GM21515 (cell line): ENCODE results near the gene ELFN1.

Experiments used
- ATAC-seq: cut with Tn5 transposase; IDR thresholded peaks from one replicate; pipeline ENCODE4 v1.9.1; 2021; ENCODE audit not compliant: unreplicated experiment

ELFN1 gene

DNA sequence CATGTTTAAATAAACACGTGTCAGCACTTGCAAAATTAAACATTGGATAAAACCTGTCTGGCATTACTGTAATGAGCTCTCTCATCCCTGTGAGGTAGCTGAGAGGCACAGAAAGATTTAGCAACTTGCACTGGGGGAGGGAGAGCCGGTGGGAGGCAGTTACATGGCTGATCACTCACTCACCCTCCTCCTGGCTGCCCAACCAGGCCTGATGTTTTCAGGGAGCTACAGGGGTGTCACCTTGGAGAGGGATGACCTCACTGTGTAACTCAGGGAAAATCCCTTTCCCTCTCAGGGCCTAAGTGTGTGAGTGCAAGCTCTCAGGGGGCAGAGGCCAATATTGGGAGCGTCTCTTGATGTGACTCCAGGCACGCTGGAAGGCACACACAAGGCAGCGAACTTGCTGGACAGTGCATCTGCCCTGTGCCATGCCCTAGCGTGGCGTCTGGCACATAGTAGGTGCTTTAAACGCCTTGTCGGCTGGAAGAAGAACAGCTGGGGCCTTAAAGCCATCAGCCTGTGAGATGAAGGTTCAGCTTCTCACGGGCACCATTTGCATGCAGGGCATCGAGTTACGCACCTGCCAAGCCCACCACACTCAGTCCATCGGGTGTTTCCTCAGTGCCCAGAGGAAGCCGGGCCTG, 51.1 kb downstream of the ELFN1 start:
- no peak for ATAC-seq

DNA sequence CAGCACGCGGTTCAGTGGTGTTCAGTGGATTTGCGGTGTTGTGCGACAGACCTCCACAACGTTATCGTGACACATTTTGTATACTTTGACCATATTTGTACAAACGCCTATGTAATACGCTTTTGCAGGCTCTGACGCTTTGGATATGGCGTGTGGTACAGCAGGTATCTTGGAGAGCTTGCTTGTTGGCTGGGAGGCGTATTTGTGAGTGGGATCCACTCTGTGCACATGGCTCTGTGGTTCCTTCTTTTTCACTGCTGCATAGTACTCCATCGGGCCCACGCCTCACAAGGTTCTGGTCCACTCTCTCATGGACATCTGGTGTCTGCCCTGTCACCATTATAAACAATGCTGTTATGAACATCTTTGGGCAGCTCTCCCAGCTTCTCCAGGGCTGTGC, 53.2 kb downstream of the ELFN1 start:
- no peak for ATAC-seq

DNA sequence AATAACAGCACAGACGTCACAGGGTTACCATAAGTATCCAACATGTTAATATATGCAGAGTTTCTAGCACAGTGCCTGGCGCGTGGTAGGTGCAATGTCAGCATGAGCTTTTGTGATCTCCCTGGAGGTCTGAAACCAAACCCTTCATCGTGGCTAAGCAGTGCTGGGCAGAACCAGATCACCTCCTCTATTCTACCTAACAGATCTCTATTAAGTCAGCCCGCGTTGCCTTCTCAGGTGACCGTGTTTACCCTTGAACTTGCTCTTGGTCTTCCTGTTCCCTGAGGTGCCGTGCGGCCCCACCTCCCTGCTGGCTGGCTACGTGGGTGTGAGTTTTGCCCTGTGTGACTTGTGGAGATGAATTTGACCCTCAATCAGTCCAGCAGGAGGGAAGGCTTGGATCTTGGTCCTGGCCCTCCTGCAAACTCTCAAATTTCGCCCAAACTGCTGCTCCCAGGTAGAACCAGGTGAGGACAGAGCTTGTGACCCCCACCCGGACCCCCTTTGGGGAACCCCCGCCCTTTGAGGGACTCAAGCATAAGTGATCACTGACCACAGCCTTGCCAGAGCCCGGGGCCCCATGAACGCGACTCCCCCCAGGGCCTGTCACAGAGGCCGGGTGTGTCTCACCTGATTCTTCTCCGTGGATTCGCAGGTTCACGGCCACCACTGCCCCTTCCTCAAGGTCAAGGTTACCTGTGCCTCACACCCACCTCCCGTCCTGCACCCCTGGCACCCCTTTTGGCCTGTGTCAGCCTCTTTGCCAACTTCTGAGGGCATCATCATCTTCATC, 54.2 kb downstream of the ELFN1 start:
- no peak for ATAC-seq

DNA sequence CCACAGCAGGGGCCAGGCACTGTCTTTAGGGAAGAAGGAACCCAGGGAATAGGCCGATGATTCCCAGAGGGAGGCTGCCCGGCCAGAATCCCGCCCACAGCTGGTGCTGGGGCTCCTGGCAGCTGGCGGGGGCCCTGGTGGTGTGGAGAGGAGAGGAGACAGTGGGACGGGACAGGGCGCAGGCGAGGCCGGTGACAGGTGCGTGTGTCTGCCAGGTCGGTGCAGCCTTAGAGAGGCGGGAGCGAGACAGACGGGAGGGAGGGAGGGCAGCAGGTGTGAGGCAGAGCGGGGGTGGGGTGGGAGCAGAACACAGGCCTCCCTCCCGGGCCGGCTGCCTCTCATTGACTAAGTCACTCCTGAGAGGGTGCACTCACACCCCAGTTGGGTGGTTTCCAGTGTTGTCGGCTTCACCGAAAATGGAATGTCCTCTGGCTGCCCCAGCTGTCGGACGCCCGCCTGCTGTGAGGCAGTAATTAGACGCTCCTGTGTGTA, 55.2 kb downstream of the ELFN1 start:
- no peak for ATAC-seq

DNA sequence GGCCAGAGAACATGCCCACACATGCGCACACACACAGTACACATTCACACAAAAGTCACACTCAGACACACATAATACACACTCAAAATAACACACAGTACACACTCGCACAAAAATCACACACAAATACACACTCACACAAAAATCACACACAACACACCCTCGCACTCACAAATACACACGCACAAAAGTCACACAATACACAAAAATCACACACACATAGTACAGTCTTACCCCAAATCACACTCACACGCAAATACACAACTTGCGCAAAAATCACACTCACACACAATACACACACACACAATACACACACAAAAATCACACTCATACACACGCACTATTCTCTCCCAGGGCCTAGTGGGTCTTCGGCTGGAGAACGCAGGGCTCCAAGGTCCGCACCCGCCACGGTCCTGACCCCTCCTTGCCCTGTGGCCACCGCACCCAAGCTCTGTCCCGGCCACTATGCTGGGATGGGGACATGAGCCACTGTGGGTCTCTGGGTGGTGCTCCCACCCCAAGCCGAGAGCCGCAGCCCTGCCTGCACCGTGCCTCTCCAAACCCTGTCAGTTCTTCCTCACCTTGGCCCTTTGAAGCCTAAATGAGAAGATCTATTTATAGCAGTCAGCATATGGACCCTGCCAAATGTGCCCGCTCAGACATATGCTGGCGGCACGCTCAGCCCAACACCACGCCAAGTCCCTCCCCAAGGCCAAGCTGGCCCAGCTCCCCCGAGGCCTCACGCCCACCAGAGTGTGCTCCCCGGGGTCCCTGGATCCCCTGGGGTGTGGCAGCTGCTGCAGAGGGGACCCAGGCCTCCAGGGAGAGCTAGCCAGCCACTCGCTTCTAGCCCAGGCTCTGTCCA, 55.9 kb downstream of the ELFN1 start:
- no peak for ATAC-seq

DNA sequence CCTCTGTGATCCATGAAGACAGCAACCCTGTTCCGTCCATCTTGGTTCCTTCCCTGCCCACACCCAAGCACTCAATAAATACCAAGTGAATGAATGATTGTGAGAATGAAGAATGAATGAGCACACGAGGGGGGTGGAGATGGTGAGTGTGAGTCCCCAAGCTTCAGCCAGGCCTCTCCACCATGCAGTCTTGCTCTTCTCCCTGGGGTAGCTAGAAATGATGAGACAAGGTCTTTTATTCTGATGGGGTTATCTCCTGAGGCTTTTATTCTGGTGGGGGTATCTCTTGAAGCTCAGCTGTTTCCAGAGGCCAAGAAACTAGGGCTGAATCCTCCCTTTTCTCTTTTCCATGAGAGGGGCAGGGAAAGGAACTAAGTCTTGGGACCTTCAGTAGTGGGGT, 57.0 kb downstream of the ELFN1 start:
- no peak for ATAC-seq

DNA sequence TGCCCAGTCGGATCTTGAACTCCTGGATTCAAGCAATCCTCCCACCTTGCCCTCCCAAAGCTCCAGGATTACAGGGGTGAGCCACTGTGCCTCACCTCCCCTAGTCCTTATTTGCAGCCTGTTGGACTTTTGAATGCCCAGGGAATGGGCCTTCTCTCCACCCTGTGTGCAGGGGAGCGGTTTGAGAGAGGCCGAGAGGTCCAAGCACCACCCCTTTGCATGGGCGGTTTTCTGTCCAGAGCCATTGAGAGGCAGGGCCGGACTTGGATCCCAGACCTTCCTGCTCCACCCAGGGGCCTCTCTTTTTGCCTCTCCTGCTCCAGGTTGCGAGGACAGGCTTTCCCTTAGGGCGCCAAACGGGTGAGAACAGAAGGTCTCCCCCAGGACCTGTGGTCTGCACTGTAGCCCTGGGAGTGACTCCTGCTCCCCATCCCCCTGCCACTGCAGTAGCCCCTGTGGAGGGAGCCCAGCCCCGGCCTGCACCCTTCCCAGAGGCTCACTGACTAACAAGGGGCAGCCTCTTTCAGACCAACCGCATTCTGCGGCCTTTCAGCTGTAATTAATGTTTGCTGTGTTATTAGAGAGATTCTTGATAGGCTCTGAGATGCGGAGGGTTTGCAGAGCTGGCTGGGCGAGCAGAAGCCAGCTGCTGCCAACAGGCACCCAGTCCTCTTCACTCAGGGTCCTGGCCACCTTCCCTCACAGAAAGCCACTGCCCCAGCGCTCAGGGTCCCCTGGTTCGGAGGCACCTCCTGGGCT, 57.9 kb downstream of the ELFN1 start:
- ATAC-seq = no peak

DNA sequence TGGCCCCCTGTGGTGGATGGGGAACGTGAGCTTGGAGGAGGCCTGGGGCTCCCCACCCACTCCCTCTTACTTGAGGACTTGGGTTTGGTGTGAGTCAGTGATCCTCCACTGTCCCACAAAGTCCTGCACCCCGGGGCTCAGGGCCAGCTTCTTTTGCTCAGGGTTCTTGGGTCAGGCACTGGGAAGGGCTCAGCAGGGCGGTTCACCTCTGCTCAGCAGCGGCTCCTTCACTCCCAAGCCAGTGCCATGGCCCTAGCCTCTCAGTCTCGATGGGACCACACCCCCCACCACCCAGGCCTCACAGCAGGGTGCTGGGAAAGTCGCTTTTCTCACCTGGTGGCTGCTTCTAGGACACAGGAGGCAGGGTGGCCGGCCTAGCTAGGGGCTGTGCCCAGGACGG, 59.1 kb downstream of the ELFN1 start:
- ATAC-seq = no peak

DNA sequence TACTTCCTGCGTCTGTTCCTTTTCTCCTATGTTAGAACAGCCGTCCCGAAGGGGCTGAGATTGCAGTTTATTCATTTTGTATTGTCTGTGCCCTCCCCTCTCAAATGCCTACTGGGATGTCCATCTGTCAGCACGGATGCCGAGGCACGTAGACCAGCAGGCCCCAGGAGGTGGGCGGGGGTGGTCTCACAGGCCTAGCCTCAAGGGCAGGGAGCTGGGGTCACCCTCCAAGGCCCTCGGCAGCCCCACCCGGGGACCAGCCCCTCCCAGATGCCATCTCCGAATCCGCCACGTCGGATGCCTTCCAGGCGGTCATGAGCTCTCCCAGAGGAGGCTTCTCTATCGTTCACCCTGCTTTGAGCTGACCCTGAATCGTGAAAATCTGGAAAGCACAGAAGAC, 59.7 kb downstream of the ELFN1 start:
- no peak for ATAC-seq

DNA sequence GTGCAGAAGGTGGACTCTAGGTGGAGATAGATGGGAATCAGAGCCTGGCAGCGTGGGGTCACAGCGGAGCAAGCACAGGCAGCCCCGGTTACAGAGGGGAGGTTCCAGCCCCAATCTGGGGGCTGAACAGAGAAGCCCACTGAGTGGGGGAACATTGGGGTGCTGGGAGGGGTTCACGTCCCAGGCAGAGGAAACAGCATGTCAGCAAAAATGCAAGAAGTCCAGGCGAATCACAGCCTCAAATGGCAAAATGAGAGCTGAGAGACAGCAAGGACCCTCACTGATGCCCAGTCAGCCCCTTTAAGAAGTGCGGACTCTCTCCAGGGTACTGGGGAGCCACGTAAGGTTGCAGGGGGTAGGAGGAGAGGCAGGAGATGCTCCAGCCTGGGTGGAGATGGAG, 62.0 kb downstream of the ELFN1 start:
- ATAC-seq = no peak

DNA sequence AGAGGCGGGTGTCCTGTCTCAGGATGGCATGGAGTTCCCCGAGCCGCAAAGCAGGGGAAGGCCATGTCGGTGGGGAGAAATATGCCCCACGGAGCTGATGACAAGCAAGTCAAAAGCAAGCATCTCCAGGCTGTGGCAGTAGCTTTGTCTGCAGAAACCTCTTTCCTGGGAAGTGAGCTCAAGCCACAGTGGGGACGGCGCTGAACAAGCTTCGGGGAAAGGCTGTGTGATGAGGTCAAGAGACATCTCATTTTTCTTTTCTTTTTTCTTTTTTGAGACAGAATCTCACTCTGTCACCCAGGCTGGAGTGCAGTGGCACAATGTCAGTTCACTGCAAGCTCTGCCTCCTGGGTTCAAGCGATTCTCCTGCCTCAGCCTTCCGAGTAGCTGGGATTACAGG, 62.6 kb downstream of the ELFN1 start:
- no peak for ATAC-seq

DNA sequence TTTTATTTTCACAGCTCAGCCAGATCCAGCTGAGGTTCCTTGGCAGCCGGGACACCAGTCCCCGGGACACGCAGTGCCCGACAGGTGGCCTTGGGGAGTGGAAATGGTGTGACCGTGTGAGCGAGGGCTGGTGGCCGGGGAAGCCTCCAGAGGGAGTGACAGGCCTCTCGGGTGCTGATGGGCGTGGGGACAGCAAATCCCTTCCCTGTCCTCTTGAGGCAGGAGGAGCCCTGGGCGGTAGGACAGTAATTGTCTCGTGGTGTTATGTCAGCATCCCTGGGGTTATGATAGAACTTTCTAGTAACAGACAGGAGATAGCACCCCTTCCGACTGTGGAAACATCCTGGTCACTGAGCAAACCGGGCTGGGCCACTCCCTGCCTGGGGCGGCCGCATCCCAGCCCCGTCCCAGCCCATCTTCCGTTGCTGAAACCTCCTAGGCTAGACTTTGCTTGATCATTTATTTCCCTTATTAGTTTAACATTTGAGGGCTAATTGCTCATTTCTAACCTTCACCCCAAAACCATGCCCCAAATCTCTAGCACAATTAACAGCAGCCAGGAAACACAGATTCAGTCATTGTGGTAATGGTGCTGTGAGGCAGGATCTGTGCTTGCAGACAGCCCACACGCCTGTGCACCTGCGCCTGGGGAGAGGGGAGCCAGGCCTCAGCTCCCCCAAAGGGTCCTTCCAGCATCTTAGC, 63.3 kb downstream of the ELFN1 start:
- ATAC-seq = no peak

DNA sequence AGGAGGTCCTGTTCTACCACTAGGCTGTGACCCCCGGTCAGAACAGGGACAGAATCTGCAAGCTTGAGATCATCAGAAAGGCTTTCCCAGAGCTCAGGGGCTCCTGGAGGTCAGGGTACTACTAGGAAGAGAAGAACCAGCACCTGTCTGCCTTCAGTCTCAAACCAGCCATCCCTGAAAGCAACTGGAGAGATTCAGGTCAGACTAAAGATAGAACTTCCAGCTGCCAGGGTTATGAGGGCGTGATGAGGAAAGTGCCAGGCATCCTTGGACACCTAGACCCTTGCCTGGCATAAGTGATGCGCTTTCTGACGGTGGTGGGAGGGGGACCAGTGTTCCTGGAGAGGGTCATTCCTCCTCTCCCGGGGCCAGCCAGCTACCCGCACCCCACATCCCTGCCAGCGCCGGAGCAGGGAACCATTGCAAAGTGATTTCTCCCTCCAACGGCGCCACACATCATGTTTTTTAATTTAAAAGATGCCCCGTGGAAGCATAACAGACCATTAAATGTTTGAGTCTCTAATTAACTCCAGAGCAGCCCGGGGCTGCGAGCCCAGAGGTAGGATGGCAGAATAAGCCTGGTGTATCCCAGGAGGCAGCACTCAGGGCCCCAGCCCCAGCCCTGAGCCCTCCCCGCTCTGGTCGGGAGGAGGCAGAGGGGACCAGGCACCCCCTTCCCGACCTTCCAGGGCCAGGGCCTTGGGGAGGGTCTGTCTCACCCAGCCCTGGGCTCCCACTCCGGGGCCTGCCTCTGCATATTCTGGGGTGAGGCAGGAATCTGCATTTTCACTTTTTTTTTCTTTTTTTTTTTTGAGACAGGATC, 64.0 kb downstream of the ELFN1 start:
- ATAC-seq = no peak

DNA sequence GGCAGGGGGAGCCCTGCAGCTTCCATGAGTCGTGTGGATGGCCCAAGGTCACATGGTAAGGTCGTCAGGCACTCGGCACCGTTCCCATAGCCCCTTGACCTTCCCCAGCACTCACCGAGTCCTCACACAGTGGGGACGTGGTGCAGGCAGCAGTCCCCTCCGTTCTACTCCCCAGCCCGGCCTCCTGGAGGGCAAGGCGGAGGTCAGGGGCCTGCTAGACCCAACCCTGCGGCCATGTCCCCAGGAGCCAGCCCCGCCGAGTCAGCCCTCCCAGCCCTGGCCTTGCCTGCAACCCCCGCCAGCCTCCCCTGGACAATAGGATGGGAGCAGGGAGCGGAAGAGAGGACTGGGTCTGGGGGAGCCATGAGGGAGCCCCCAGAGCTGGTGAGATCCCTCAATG, 65.2 kb downstream of the ELFN1 start:
- ATAC-seq = no peak

DNA sequence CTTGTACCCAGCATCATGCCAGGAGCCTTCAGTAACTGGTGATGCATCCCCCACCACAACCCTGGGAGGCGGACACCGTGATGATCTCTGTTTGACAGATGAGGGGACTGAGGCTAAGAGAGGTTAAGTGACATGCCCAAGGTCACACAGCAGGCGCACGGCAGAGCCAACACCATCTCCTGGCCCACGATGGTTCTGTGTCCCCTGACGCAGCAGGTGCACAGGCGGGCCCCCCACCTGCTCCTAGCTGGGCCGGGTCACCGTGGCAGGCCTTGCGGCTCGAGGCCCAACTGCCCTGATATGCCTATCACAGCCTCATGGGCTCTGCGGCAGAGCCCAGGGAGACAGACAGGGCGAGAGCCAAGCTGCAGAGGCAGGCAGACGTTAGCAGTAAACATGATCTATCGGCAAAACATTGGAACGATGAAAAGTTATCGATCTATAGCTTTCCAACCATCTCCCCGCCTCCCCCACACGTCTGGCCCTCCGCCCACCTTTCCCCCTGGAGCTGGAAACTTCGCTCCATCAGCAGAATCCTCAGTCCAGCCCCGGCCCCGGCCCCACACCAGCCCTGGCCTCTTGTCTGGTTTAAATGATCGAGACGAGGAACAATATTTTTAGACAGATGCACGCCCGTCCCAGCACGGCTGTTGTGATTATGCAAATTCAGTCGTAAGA, 65.9 kb downstream of the ELFN1 start:
- ATAC-seq = no peak

DNA sequence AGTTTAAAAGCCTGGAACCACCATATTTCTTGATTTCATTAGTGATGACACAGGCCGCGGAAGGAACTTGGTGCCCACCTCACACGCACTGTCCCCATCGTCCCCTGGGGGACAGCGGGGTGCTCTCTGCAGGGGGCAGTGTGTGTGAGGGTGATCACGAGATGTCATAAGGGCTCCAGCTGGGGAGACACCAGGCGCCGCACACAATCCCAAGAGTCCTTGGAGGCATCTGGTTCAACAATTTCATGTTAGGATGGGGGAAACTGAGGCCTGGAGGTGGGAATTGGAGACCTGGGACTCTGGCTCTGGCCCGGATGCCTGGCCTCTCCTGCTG, 66.4 kb downstream of the ELFN1 start:
- no peak for ATAC-seq

DNA sequence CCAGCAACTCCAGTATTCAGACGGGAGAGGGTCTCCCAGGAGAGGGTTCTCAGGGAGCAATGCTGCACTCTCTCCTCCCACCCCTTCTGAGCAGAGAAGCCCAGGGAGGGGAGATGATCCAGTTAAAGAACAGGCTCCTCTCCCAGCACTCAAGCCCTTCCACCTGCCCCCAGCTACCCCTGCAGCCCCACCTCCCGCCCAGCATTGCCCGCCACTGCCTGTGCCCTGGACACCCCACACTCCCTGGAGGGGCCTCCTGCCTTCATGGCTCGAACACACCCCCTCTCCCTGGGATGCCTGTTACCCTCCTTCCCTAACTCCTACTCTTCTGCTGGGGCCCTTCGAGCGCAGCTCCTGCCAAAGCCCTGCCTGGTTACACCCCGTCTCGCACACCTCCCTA, 66.8 kb downstream of the ELFN1 start:
- no peak for ATAC-seq

DNA sequence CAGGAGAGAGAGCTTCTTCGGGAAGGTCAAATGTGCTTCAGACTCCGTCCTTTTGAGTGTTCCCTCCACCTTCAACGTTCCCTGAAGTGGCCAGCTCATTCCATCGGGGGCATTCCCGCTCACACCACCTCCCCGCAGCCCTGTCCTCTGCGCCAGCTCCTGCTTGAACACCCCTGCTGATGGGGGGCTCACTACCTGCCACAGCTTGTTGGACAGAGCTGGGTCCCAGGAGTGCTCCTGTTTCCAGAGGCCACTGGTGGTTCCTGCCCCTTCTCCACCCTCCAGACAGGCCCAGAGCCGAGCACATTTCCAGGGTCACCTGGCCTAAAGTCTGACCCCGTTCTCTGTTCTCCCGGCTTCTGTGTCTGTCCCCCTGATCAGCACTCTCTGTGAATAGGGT, 67.4 kb downstream of the ELFN1 start:
- no peak for ATAC-seq

DNA sequence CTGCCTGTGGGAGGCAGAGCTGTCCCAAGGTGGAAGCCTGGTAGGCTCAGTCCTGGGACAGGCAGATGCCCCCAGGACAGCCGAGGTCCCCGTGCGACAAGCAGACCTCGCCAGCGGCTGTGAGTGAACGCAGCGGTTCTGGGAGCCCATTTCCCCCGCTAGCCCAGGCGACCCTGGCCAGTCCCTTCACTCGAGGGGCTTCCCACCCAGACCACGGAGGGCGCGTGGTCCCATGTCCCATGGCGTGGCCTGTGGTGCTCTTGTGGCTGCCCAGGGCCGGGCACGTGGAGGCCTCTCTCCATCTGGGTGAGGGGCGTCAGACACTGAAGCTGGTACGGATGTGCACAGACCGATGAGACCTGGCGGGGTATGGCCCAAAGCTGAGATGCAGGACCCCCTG, 67.9 kb downstream of the ELFN1 start:
- no peak for ATAC-seq
